DMS79 treated with DMSO at 0.1 percent for 48 hours (cell line): ENCODE data around the gene CEBPB.

ENCODE experiments used
- DNase-seq: peaks from one replicate; lab custom pipeline; 2025; lab: John Stamatoyannopoulos, UW

Gene CEBPB

GRCh38 chr20:50229156-50229607, 38.6 kb downstream of the CEBPB start:
- DNase-seq = no peak

DNA sequence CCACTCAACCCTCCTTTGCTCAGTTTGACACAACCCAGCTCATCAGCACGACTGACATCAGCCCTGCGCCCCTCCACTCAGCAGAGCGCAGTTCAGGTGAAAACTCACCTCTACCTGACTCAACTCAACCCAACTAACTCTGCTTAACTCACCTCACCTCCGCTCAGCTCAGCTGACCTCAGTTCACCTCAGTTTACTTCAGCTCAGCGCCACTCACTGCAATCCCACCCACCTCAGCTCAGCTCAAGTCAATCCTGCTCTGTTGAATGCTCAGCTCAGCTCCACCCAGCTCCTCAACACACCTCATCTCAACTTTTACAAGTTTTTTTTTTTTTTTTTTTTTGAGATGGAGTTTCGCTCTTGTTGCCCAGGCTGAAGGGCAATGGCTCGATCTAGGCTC, 39.6 kb downstream of the CEBPB start:
- DNase-seq = no peak

DNA sequence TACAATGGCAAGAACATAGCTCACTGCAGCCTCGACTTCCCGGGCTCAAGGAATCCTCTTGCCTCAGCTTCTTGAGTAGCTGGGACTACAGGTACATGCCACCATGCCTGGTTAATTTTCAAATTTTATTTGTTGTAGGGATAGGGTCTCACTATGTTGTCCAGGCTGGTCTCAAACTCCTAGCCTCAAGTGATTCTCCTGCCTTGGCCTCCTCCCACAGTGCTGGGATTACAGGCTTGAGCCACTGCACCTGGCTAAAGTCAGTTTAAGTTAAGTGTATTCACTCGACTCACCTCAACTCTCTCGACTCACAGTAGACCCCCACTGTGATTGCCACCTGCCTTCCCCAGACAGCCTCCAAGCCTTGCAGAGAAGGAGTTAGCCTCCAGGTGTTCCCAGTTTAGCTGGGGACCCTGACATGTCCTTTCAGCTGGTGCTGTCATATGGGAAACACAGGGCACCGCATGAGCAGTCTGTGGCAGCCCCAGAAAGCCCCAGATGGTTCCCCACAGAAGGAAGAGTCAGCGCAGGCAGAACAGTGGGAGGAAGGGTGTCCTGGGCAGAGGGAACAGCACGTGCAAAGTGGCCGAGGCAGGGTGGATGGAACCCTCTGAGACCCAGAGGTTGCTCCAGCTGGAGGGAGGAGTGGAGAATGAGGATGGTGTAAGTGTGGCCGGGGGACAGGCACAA, 40.4 kb downstream of the CEBPB start:
- no peak for DNase-seq

DNA sequence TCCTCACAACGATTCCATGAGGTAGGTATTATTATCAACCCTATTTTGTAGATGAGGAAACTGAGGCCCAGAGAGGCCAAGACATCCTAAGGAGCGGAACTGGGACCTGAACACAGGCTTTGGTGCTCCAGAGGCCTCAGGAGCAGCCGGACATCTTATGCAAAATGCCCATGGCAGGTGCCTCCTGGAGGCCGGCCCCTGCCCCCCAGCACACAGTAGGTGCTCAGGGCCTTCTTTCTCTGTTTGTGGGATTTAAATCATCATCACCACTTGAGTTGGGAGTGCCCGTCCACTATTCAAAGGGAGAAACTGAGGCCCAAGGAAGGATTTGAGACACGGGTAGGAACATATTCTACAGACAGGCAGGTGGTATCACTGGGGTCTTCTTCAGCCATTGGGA, 41.2 kb downstream of the CEBPB start:
- DNase-seq = no peak

- no peak for DNase-seq
Measured at GRCh38 chr20:50232651-50233324, 42.2 kb downstream of the CEBPB start.

GRCh38 chr20:50233325-50234212, 42.9 kb downstream of the CEBPB start:
- no peak for DNase-seq

GRCh38 chr20:50234288-50234687, 43.7 kb downstream of the CEBPB start:
- no peak for DNase-seq

- no peak for DNase-seq
Measured at GRCh38 chr20:50237349-50237748, 46.7 kb downstream of the CEBPB start.

GRCh38 chr20:50238081-50238800, 47.6 kb downstream of the CEBPB start:
- no peak for DNase-seq

DNA sequence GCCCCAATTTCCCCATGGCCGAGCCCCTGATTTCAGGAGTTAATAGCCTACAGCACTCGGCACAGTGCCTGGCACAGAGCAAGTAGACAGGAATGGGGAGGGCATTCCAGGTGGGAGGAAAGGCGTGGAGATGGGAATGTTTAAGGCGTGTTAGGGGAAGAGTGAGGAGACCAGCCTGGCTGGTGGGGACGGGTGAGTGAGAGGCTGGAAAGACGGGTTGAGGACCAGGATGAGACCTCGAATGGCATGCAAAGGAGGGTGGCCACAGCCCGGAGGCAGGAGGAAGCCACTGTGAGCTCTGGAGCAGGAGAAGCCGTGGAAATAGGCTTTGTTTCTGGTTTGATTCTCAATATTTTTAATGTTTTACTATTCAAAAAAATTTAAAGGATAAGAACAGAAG, 49.5 kb downstream of the CEBPB start:
- no peak for DNase-seq

DNA sequence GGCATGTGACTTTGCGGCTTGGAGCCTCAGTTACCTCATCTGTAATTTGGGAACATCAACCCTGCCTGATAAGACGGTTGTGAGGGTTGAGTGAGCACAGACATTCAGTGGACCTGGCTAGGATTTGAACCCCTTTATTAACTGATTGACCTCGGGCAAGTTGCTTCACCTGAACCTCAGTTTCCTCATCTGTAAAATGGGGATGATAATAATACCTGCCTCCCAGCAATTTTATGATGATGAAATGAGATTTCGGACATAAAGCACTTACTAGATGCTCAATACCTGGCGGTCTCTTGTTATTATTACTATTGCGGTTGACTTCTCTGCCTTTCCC, 51.5 kb downstream of the CEBPB start:
- no peak for DNase-seq
